HepG2 (cell line): ENCODE measurements around the gene UBE2I. TPM values are rescaled to one million over a fixed set of nuclear protein-coding genes. Genes with fewer than 3 reads are reported as not detected.

ENCODE experiments used
- ADNP ChIP-seq: sonication (generic); formaldehyde crosslinking; IDR thresholded peaks from 2 replicates; pipeline ENCODE4 v1.4.0; 2020; ENCODE audit warnings: missing genetic modification reagents
- AGO2 ChIP-seq: fragments of 200-400 bp; formaldehyde crosslinking; optimal IDR thresholded peaks from 2 replicates; pipeline ENCODE3; 2017; ENCODE audit warnings: mild to moderate bottlenecking, low read depth, low read length, moderate library complexity
- ARID2 ChIP-seq: sonication (generic); formaldehyde crosslinking; IDR thresholded peaks from 2 replicates; pipeline ENCODE4 v1.8.1; 2022; ENCODE audit warnings: mild to moderate bottlenecking, missing genetic modification reagents, borderline replicate concordance
- HDAC1 ChIP-seq: sonication (generic); formaldehyde crosslinking; IDR thresholded peaks from 2 replicates; pipeline ENCODE4 v1.5.1; 2020; ENCODE audit warnings: mild to moderate bottlenecking, missing genetic modification reagents
- KDM6A ChIP-seq: IDR thresholded peaks from 2 replicates; pipeline ENCODE4 v1.6.1; 2016; ENCODE audit warnings: low read depth
- MAZ ChIP-seq, 2 experiments: sonication (generic) in 1 of 2; formaldehyde crosslinking in 1 of 2; IDR thresholded peaks; 2 replicates each; pipeline versions ENCODE4 v1.5.0 to v1.6.1; 2012 to 2020; ENCODE audit warnings: low read depth in 2 of 2, mild to moderate bottlenecking in 2 of 2, borderline replicate concordance in 1 of 2, improper control_type of control experiment in 1 of 2, low read length in 1 of 2, missing genetic modification reagents in 1 of 2, moderate library complexity in 1 of 2
- MBD4 ChIP-seq: IDR thresholded peaks from 2 replicates; pipeline ENCODE4 v1.6.1; 2012; ENCODE audit warnings: low read length, inconsistent platforms, borderline replicate concordance
- MIER2 ChIP-seq: IDR thresholded peaks from 2 replicates; pipeline ENCODE4 v1.6.1; 2016; ENCODE audit warnings: missing biosample characterization, missing genetic modification reagents
- NBN ChIP-seq: fragments of 450-650 bp; conservative IDR thresholded peaks from 2 replicates; pipeline ENCODE4 v1.6.1; 2017
- NFKB2 ChIP-seq: sonication (generic); formaldehyde crosslinking; IDR thresholded peaks from 2 replicates; pipeline ENCODE4 v1.4.0; 2020; ENCODE audit warnings: missing genetic modification reagents, borderline replicate concordance
- REPIN1 ChIP-seq: sonication (generic); formaldehyde crosslinking; IDR thresholded peaks from 2 replicates; pipeline ENCODE4 v1.8.0; 2022; ENCODE audit warnings: missing genetic modification reagents, low read depth, mild to moderate bottlenecking, borderline replicate concordance
- REXO4 ChIP-seq: sonication (generic); formaldehyde crosslinking; IDR thresholded peaks from 2 replicates; pipeline ENCODE4 v1.8.0; 2022; ENCODE audit warnings: missing genetic modification reagents, mild to moderate bottlenecking, borderline replicate concordance
- WIZ ChIP-seq: sonication (generic); formaldehyde crosslinking; IDR thresholded peaks from 2 replicates; pipeline ENCODE4 v1.5.1; 2020; ENCODE audit warnings: mild to moderate bottlenecking, missing genetic modification reagents
- ZBTB3 ChIP-seq: sonication (generic); formaldehyde crosslinking; IDR thresholded peaks from 2 replicates; pipeline ENCODE4 v1.4.0; 2020; ENCODE audit warnings: low read depth, mild to moderate bottlenecking, moderate library complexity, missing genetic modification reagents, borderline replicate concordance
- ZNF232 ChIP-seq: sonication (generic); formaldehyde crosslinking; IDR thresholded peaks from 2 replicates; pipeline ENCODE4 v1.4.0; 2020; ENCODE audit warnings: missing genetic modification reagents, borderline replicate concordance
- ZNF879 ChIP-seq: sonication (generic); formaldehyde crosslinking; IDR thresholded peaks from 2 replicates; pipeline ENCODE4 v1.8.1; 2023; ENCODE audit warnings: missing genetic modification reagents
- polyA plus RNA-seq, 8 experiments: library from polyadenylated mRNA; depleted of rRNA in 3 of 8; stranded (reverse) in 7 of 8; unstranded in 1 of 8; fragments of >200 nt; fragmentation: Illumina TruSeq in 4 of 8; extraction: Trizol in 4 of 8; gene quantifications; 2 replicates each; pipeline versions ENCODE4 v1.2.1 to v1.2.3, GENCODE V29; 2011 to 2016; ENCODE audit warnings: low read depth in 4 of 8, missing spikeins in 1 of 8, mixed read lengths in 1 of 8; ENCODE audit not compliant: insufficient read depth in 1 of 8
- total RNA-seq, 5 experiments: library from RNA; depleted of rRNA; stranded (reverse); fragments of >200 nt; fragmentation: Illumina TruSeq; extraction: Trizol; gene quantifications; 2 replicates each; pipeline ENCODE4 v1.2.3, GENCODE V29; 2016; ENCODE audit warnings: low read depth in 1 of 5
- TF ChIP-seq, protein P1 (sequence below): sonication (generic); formaldehyde crosslinking; IDR thresholded peaks from 2 replicates; pipeline ENCODE4 v1.5.0; 2020; ENCODE audit warnings: mild to moderate bottlenecking, missing genetic modification reagents, borderline replicate concordance
- TF ChIP-seq, protein P2 (sequence below): conservative IDR thresholded peaks from 2 replicates; pipeline ENCODE4 v1.6.1; 2018; ENCODE audit warnings: missing genetic modification reagents
- TF ChIP-seq, protein P3 (sequence below): sonication (generic); formaldehyde crosslinking; conservative IDR thresholded peaks from 2 replicates; pipeline ENCODE4 v1.8.0; 2022; ENCODE audit warnings: low read depth, missing genetic modification reagents
- TF ChIP-seq, protein P4 (sequence below): sonication (generic); formaldehyde crosslinking; IDR thresholded peaks from 2 replicates; pipeline ENCODE4 v1.4.0; 2020; ENCODE audit warnings: missing genetic modification reagents, borderline replicate concordance

UBE2I gene
- total and polyA plus RNA-seq, 2 of the 13 experiments (the other 11 are each of a cell fraction or from before 2014, with no cell fraction given): 75.8 to 98.9 TPM

DNA sequence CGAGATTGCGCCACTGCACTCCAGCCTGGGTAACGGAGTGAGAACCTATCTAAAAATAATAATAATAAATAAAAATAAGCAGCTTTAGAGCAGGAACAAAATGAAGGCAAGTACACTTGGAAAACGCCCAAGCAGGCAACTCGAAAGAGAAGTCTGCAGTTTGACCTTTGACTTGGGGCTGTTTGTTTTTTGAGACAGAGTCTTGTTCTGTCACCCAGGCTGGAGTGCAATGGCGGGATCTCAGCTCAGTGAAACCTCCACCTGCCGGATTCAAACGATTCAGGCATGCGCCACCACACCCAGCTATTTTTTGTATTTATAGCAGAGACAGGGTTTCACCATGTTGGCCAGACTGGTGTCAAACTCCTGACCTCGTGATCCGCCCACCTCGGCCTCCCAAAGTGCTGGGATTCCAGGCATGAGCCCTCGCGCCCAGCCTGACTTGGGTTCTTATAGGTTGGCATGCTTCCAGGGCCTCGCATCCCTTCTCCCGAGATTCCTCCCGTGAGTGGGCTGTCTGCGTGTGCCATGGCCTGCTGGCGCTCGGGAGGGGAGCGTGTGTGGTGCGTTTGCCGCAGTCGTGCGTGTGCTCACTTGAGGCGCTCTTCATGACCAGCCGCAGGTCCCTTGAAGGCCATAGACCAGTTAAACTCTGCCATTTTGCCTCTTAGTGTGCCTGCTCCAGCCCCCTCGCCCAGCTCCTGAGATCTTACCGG is 18.4 kb upstream of the UBE2I start (continued):
- TF ChIP-seq REXO4 (no peak), WIZ (no peak), NFKB2 (CRISPR knock-in tag) (no peak), NBN (no peak), KDM6A (CRISPR knock-in tag) (no peak), ZNF879 (CRISPR knock-in tag) (no peak), HDAC1 (CRISPR knock-in tag) (0 out of 2 replicates have a peak, but pooled peaks have one; percentile 21), ZBTB3 (CRISPR knock-in tag) (no peak), AGO2 (no peak), MAZ (IDR thresholded peaks at IDR 0.05; ENCODE audit: borderline replicate concordance, low read depth, low read length) (no peak), MAZ (CRISPR knock-in tag; IDR thresholded peaks at IDR 0.05; ENCODE audit: low read depth) (no peak), ADNP (CRISPR knock-in tag) (no peak), ZNF232 (CRISPR knock-in tag) (no peak), ARID2 (no peak), MIER2 (no peak), MBD4 (no peak), REPIN1 (0 out of 2 replicates have a peak, but pooled peaks have one; percentile 21)
- TF ChIP-seq, protein P1, sequence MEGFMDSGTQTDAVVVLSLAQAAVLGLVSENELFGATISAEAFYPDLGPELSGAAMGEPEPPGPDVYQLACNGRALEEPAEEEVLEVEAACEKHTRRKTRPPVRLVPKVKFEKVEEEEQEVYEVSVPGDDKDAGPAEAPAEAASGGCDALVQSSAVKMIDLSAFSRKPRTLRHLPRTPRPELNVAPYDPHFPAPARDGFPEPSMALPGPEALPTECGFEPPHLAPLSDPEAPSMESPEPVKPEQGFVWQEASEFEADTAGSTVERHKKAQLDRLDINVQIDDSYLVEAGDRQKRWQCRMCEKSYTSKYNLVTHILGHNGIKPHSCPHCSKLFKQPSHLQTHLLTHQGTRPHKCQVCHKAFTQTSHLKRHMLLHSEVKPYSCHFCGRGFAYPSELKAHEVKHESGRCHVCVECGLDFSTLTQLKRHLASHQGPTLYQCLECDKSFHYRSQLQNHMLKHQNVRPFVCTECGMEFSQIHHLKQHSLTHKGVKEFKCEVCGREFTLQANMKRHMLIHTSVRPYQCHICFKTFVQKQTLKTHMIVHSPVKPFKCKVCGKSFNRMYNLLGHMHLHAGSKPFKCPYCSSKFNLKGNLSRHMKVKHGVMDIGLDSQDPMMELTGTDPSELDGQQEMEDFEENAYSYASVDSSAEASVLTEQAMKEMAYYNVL (CRISPR knock-in tag): no peak
- TF ChIP-seq, protein P2, sequence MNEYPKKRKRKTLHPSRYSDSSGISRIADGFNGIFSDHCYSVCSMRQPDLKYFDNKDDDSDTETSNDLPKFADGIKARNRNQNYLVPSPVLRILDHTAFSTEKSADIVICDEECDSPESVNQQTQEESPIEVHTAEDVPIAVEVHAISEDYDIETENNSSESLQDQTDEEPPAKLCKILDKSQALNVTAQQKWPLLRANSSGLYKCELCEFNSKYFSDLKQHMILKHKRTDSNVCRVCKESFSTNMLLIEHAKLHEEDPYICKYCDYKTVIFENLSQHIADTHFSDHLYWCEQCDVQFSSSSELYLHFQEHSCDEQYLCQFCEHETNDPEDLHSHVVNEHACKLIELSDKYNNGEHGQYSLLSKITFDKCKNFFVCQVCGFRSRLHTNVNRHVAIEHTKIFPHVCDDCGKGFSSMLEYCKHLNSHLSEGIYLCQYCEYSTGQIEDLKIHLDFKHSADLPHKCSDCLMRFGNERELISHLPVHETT (CRISPR knock-in tag): no peak
- TF ChIP-seq, protein P3, sequence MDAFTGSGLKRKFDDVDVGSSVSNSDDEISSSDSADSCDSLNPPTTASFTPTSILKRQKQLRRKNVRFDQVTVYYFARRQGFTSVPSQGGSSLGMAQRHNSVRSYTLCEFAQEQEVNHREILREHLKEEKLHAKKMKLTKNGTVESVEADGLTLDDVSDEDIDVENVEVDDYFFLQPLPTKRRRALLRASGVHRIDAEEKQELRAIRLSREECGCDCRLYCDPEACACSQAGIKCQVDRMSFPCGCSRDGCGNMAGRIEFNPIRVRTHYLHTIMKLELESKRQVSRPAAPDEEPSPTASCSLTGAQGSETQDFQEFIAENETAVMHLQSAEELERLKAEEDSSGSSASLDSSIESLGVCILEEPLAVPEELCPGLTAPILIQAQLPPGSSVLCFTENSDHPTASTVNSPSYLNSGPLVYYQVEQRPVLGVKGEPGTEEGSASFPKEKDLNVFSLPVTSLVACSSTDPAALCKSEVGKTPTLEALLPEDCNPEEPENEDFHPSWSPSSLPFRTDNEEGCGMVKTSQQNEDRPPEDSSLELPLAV: no peak
- TF ChIP-seq, protein P4, sequence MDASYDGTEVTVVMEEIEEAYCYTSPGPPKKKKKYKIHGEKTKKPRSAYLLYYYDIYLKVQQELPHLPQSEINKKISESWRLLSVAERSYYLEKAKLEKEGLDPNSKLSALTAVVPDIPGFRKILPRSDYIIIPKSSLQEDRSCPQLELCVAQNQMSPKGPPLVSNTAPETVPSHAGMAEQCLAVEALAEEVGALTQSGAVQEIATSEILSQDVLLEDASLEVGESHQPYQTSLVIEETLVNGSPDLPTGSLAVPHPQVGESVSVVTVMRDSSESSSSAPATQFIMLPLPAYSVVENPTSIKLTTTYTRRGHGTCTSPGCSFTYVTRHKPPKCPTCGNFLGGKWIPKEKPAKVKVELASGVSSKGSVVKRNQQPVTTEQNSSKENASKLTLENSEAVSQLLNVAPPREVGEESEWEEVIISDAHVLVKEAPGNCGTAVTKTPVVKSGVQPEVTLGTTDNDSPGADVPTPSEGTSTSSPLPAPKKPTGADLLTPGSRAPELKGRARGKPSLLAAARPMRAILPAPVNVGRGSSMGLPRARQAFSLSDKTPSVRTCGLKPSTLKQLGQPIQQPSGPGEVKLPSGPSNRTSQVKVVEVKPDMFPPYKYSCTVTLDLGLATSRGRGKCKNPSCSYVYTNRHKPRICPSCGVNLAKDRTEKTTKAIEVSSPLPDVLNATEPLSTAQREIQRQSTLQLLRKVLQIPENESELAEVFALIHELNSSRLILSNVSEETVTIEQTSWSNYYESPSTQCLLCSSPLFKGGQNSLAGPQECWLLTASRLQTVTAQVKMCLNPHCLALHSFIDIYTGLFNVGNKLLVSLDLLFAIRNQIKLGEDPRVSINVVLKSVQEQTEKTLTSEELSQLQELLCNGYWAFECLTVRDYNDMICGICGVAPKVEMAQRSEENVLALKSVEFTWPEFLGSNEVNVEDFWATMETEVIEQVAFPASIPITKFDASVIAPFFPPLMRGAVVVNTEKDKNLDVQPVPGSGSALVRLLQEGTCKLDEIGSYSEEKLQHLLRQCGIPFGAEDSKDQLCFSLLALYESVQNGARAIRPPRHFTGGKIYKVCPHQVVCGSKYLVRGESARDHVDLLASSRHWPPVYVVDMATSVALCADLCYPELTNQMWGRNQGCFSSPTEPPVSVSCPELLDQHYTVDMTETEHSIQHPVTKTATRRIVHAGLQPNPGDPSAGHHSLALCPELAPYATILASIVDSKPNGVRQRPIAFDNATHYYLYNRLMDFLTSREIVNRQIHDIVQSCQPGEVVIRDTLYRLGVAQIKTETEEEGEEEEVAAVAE (CRISPR knock-in tag): no peak
